ENCODE results near the gene XPNPEP1. TPM values are rescaled to one million over a fixed set of nuclear protein-coding genes. Genes with fewer than 3 reads are reported as not detected.

Gene XPNPEP1
- polyA plus RNA-seq, 6 donors from 2014 or later, result 16.0 to 27.1 (median 19.5) TPM

DNA sequence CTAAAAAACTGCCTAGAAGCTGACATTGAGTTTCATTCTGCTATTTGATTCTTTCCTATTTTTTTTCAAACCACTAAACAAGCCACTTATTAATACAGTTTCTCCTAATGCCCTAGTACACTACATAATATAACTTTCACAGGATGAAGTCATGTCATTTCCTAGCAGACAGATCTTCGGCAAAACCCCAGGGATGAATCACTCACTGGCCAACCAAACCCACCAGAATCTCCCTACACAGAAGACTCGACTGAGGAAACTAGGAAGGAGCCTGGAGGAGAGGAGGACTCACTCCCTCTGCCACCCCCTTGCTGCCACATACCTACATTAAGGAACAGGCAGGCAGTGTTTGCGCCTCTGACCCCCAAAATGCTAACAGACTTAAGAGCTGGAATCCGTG lies 33.4 kb downstream of the XPNPEP1 start:
- H3K9me3 Mint-ChIP-seq, result no peaks in the 10 kb centered on the region
- peak overlapping the region in 2 of 6 donors; percentile 32 to 54 for H3K27ac Mint-ChIP-seq
- H3K4me1 Mint-ChIP-seq, result peaks cover 0 to 14% (median 3%) of the 10 kb centered on the region in 3 donors
- H3K4me3 Mint-ChIP-seq, result no peak overlapping the region
- H3K27me3 Mint-ChIP-seq, result no peaks in the 10 kb centered on the region
- ATAC-seq (ENCODE audit: low read depth in 2 of 2), result no peak
- DNase-seq, result no peak
- H3K36me3 Mint-ChIP-seq, result peaks cover 0 to 15% of the 10 kb centered on the region in 2 donors

GRCh38 chr10:109887776-109888175 lies 35.5 kb downstream of the XPNPEP1 start:
- peaks cover 8 to 25% of the 10 kb centered on the region in 2 donors for H3K36me3 Mint-ChIP-seq
- H3K9me3 Mint-ChIP-seq, result no peaks in the 10 kb centered on the region
- H3K4me3 Mint-ChIP-seq, result no peak overlapping the region
- H3K27ac Mint-ChIP-seq, result no peak overlapping the region
- no peaks in the 10 kb centered on the region for H3K27me3 Mint-ChIP-seq
- DNase-seq (no peak), ATAC-seq (ENCODE audit: low read depth in 2 of 2) (no peak)
- peaks cover 3 to 14% (median 6%) of the 10 kb centered on the region in 3 donors for H3K4me1 Mint-ChIP-seq

DNA sequence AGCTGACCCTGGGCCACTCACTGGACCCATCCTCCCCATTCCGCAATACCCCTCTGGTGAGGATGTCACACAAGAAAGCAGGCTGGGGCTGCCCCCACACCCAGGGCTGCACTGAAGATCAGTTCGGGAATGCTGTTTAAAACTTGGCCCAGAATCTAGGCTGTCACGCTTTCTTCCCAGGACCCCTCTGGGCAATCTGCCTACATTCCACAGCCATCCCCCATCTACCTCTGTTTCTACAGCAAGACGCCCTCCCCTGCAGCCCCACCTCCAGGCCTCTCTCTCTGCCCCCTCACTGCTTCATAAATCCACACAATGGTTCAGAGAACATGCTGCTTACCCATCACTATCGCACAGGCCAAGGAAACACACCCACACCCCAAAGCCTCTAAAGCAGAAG lies 36.1 kb downstream of the XPNPEP1 start:
- Mint-ChIP-seq H3K4me3 (no peak overlapping the region), H3K9me3 (no peaks in the 10 kb centered on the region), H3K36me3 (peaks cover 13 to 25% of the 10 kb centered on the region in 2 donors), H3K4me1 (peaks cover 3 to 11% (median 6%) of the 10 kb centered on the region in 3 donors), H3K27me3 (no peaks in the 10 kb centered on the region), H3K27ac (peak overlapping the region in 1 of 6 donors; percentile 4)
- ATAC-seq (ENCODE audit: low read depth in 2 of 2) (no peak), DNase-seq (no peak)

DNA sequence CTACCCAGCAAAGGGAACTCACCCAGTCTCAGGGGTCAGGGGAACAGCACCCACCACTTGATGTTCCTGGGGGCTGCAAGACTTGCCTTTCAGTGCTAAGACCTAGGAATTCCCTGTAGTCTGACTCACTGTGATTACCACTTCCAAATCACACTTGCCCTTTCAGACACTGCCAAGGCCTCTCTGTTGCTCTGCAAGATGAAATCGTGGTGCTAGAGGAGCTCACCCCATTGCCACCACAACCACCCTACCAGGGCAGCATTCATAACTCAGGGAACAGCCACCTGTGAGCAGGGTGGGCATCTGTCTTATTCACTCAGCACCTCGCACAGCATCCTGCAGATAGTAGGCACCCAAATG lies 36.5 kb downstream of the XPNPEP1 start:
- DNase-seq (no peak), ATAC-seq (ENCODE audit: low read depth in 2 of 2) (no peak)
- Mint-ChIP-seq H3K27me3 (no peaks in the 10 kb centered on the region), H3K27ac (peak overlapping the region in 2 of 6 donors; percentile 20 to 23), H3K36me3 (peaks cover 13 to 25% of the 10 kb centered on the region in 2 donors), H3K4me1 (peaks cover 3 to 8% (median 6%) of the 10 kb centered on the region in 3 donors), H3K4me3 (no peak overlapping the region), H3K9me3 (no peaks in the 10 kb centered on the region)

DNA sequence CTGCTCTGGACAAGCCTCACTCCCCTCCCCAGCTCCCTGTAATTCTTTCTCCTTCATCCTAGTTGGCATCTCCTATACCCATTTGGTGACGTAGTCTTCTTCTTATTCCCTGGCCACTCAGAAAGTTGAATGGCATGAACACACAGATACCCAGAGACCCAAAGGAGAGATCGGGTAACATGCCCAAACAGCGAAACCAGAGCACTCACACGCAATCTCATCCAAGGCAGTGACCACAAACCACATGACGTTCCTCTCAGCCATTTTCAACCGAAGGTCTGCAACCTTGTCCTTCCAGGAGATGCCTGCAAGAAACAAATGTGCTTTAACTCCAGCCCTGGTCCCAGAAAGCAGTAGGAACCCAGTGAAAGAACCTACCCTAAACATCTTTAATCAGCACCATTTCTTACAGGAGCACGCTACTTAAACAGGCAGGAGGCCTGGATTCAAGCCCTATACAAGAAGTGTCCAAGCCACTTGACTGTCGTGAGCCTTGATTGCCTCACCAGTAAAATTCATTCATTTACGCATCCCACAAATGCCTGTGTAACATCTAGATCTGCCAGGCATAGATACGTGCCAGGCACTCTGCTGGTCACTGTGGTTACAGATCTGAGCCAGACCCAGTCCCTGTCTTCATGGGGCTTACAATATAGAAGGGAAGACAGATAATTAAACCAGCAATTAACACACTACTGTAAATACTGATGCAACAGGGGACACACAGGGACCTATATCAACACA lies 37.1 kb downstream of the XPNPEP1 start:
- Mint-ChIP-seq H3K36me3 (peaks cover 13 to 25% of the 10 kb centered on the region in 2 donors), H3K27ac (peak overlapping the region in 1 of 6 donors; percentile 36), H3K9me3 (no peaks in the 10 kb centered on the region), H3K4me3 (peak overlapping the region in 1 of 8 donors; percentile 2), H3K27me3 (no peaks in the 10 kb centered on the region), H3K4me1 (peaks cover 3 to 8% (median 6%) of the 10 kb centered on the region in 3 donors)
- DNase-seq, result no peak
- ATAC-seq (ENCODE audit: low read depth in 2 of 2), result no peak

- Mint-ChIP-seq H3K9me3 (no peaks in the 10 kb centered on the region), H3K27me3 (no peaks in the 10 kb centered on the region), H3K27ac (peak overlapping the region in 2 of 6 donors; percentile 49 to 51), H3K4me3 (no peak overlapping the region), H3K4me1 (peaks cover 3 to 8% (median 6%) of the 10 kb centered on the region in 3 donors), H3K36me3 (peaks cover 27 to 34% of the 10 kb centered on the region in 2 donors)
- ATAC-seq (ENCODE audit: low read depth in 2 of 2) (peak; percentile 55 to 72), DNase-seq (peak; percentile 52)
Measured at GRCh38 chr10:109883859-109884771, 39.2 kb downstream of the XPNPEP1 start.

DNA sequence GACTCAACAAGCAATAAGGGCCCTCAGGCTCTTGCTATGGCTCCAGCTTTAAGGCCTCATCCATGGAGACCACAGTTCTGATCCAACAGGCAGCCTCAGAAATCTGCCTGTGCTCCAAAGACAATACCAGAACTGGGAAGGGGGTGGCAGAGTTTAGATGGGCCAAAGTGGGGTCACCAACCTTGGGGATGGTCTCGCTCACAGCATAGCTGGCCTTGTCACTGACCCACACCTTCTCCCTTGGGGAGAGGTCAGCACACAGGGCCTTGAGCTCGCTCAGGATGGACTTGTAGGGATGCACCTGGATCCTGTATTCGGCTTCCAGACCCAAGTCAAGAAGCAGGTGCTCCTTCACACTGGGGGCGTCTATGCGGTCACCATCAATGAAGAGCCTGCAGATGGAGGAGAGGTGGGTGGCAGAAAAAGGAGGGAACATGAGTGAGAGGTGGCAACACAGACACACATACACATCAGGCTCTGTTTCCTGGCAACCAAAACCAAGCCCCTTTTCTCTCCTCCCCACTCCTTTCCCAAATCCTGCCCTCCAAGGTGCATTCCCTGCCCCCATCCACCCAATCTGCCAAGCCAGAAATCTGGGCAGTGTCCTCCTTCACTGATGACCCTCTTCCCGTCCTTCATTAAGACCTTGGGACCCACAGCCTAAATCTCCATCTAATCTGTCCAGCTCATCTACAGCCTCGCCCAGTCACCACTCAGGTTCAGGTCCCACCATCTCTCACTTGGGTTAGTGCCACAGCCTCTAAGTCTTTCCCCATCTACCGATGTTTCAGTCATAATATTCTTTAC lies 40.9 kb downstream of the XPNPEP1 start:
- peaks cover 34 to 41% of the 10 kb centered on the region in 2 donors for H3K36me3 Mint-ChIP-seq
- no peaks in the 10 kb centered on the region for H3K27me3 Mint-ChIP-seq
- ATAC-seq (ENCODE audit: low read depth in 2 of 2) (no peak), DNase-seq (no peak)
- no peaks in the 10 kb centered on the region for H3K9me3 Mint-ChIP-seq
- H3K27ac Mint-ChIP-seq, result peak overlapping the region in 3 of 6 donors; percentile 42 to 56 (median 48)
- H3K4me1 Mint-ChIP-seq, result peaks cover 3 to 8% (median 6%) of the 10 kb centered on the region in 3 donors
- no peak overlapping the region for H3K4me3 Mint-ChIP-seq

DNA sequence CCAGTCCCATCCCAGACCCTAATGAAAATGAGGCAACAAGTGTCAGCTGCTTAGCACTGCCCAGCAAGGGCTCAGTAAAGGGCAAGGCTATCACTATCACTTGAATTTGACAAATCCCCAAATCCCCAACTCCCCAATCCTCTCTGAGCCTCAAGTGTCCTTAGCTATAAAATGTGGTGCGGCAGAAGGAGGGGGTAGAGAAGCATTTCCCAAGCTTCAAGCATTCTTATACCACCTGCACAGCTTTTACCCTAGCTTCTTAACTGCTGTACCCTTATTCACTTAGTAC lies 41.6 kb downstream of the XPNPEP1 start:
- ATAC-seq (ENCODE audit: low read depth in 2 of 2), result no peak
- Mint-ChIP-seq H3K9me3 (no peaks in the 10 kb centered on the region), H3K4me1 (peaks cover 3 to 8% (median 6%) of the 10 kb centered on the region in 3 donors), H3K27me3 (no peaks in the 10 kb centered on the region), H3K36me3 (peaks cover 34 to 36% of the 10 kb centered on the region in 2 donors), H3K4me3 (no peak overlapping the region), H3K27ac (no peak overlapping the region)
- DNase-seq, result no peak

- Mint-ChIP-seq H3K36me3 (peaks cover 34 to 36% of the 10 kb centered on the region in 2 donors), H3K4me1 (peaks cover 3 to 8% (median 6%) of the 10 kb centered on the region in 3 donors), H3K27ac (peak overlapping the region in 2 of 6 donors; percentile 44 to 67), H3K27me3 (no peaks in the 10 kb centered on the region), H3K9me3 (no peaks in the 10 kb centered on the region), H3K4me3 (no peak overlapping the region)
- ATAC-seq (ENCODE audit: low read depth in 2 of 2) (no peak), DNase-seq (no peak)
Measured at GRCh38 chr10:109880886-109881768, 42.2 kb downstream of the XPNPEP1 start.

GRCh38 chr10:109877546-109877945 lies 45.8 kb downstream of the XPNPEP1 start:
- Mint-ChIP-seq H3K9me3 (no peaks in the 10 kb centered on the region), H3K27ac (no peak overlapping the region), H3K36me3 (peaks cover 33 to 34% of the 10 kb centered on the region in 2 donors), H3K4me1 (no peaks in the 10 kb centered on the region), H3K4me3 (peak overlapping the region in 1 of 8 donors; percentile 22), H3K27me3 (no peaks in the 10 kb centered on the region)
- ATAC-seq (ENCODE audit: low read depth in 2 of 2) (no peak), DNase-seq (no peak)

GRCh38 chr10:109875828-109876821 lies 47.2 kb downstream of the XPNPEP1 start:
- no peaks in the 10 kb centered on the region for H3K9me3 Mint-ChIP-seq
- peak overlapping the region in 1 of 6 donors; percentile 65 for H3K27ac Mint-ChIP-seq
- no peaks in the 10 kb centered on the region for H3K4me1 Mint-ChIP-seq
- DNase-seq, result no peak
- H3K4me3 Mint-ChIP-seq, result no peak overlapping the region
- no peak for ATAC-seq (ENCODE audit: low read depth in 2 of 2)
- peaks cover 31 to 39% of the 10 kb centered on the region in 2 donors for H3K36me3 Mint-ChIP-seq
- no peaks in the 10 kb centered on the region for H3K27me3 Mint-ChIP-seq

Data from naive B cell (primary cell).